KMS-11 (cell line): ENCODE data around the gene FBXO9.

Experiments
- H2AFZ ChIP-seq: fragments of 200-600 bp; sonication (generic); 2 replicates; pipeline ENCODE4 v1.6.1; 2016; ENCODE audit warnings: antibody characterized with exemption, mixed run types, low read depth
- H3K27ac ChIP-seq: fragments of 200-600 bp; sonication (generic); 2 replicates; pipeline ENCODE4 v1.6.1; 2016; ENCODE audit warnings: mild to moderate bottlenecking, mixed run types
- H3K27me3 ChIP-seq: fragments of 200-600 bp; sonication (generic); 2 replicates; pipeline ENCODE4 v1.6.1; 2017; ENCODE audit warnings: mild to moderate bottlenecking, low read depth, mixed run types, moderate library complexity; ENCODE audit not compliant: insufficient read depth
- H3K36me3 ChIP-seq: fragments of 200-600 bp; sonication (generic); 2 replicates; pipeline ENCODE4 v1.6.1; 2017; ENCODE audit warnings: mild to moderate bottlenecking, mixed run types; ENCODE audit not compliant: insufficient read depth
- H3K4me1 ChIP-seq: fragments of 200-600 bp; sonication (generic); 2 replicates; pipeline ENCODE4 v1.6.1; 2016; ENCODE audit warnings: mild to moderate bottlenecking, low read depth, mixed run types; ENCODE audit not compliant: poor library complexity, severe bottlenecking
- H3K4me2 ChIP-seq: fragments of 200-600 bp; sonication (generic); 2 replicates; pipeline ENCODE4 v1.7.0; 2016; ENCODE audit warnings: mild to moderate bottlenecking, mixed run types
- H3K4me3 ChIP-seq: fragments of 200-600 bp; sonication (generic); IDR thresholded peaks from 2 replicates; pipeline ENCODE4 v1.6.1; 2017; ENCODE audit warnings: low read depth, low read length, mixed read lengths; ENCODE audit not compliant: insufficient read depth
- H3K79me2 ChIP-seq: fragments of 200-600 bp; sonication (generic); 2 replicates; pipeline ENCODE4 v1.6.1; 2016; ENCODE audit warnings: low read depth, mixed run types; ENCODE audit not compliant: insufficient read depth
- H3K9ac ChIP-seq: fragments of 200-600 bp; sonication (generic); 2 replicates; pipeline ENCODE4 v1.6.1; 2016; ENCODE audit warnings: mild to moderate bottlenecking, mixed run types
- H4K20me1 ChIP-seq: fragments of 200-600 bp; sonication (generic); 2 replicates; pipeline ENCODE4 v1.6.1; 2016; ENCODE audit warnings: mild to moderate bottlenecking, mixed run types; ENCODE audit not compliant: insufficient read depth
- TF ChIP-seq, protein P1 (sequence below): fragments of 200-600 bp; sonication (generic); conservative IDR thresholded peaks from 2 replicates; pipeline ENCODE4 v1.6.1; 2017; ENCODE audit warnings: low read depth, mild to moderate bottlenecking, antibody characterized with exemption, low read length, moderate library complexity, mixed read lengths

Gene FBXO9

DNA sequence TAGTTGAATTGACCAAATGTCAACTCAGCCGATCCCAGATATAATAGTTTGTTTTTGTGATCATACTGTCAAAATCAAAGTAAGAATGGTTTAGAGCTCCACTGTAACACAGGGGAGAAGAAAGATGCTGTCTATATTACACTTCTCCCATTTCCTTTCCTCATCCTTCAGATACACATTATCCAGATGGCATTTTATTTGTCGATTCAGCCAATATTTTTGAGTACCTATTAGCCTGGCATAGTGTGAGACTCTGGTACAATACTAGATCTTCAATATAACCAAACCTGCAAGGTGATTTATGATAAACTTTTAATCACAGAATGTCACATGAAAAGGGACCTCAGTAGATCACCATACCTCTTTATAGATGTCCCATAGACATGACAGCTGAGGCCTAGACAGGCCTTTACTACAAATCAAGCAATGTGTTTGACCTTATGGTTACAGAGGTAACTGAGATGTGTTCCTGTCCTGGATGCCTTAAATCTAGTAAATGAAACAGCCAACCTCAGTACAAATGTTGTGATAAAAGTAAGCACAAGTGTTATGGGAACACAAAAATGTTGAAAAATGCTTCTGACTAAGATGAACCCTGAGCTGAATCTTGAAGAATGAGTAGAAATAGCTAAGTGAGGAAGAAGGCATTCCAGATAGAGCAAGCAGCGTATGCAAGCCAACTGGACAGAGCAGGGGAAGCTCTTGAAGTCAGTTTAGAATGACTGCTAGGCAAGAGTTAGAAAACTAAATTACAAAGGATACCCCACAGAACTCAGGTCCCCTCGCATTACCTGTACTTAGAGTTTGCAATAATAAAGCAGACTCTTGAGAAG lies 1.9 kb downstream of the FBXO9 start:
- no peak overlapping the region for H2AFZ ChIP-seq

GRCh38 chr6:53067849-53068361 lies 2.7 kb downstream of the FBXO9 start:
- H3K9ac ChIP-seq = no peak overlapping the region
- H3K4me2 ChIP-seq = no peak overlapping the region
- no peak overlapping the region for H2AFZ ChIP-seq
- peaks cover 31% of the 10 kb centered on the region; the same call in 1 of the 2 replicates for H3K79me2 ChIP-seq
- peaks cover 49% of the 10 kb centered on the region for H3K4me1 ChIP-seq
- H4K20me1 ChIP-seq = no peaks in the 10 kb centered on the region
- no peaks in the 10 kb centered on the region for H3K36me3 ChIP-seq
- no peak overlapping the region for H3K4me3 ChIP-seq
- H3K27ac ChIP-seq = no peak overlapping the region
- TF ChIP-seq, protein P1, sequence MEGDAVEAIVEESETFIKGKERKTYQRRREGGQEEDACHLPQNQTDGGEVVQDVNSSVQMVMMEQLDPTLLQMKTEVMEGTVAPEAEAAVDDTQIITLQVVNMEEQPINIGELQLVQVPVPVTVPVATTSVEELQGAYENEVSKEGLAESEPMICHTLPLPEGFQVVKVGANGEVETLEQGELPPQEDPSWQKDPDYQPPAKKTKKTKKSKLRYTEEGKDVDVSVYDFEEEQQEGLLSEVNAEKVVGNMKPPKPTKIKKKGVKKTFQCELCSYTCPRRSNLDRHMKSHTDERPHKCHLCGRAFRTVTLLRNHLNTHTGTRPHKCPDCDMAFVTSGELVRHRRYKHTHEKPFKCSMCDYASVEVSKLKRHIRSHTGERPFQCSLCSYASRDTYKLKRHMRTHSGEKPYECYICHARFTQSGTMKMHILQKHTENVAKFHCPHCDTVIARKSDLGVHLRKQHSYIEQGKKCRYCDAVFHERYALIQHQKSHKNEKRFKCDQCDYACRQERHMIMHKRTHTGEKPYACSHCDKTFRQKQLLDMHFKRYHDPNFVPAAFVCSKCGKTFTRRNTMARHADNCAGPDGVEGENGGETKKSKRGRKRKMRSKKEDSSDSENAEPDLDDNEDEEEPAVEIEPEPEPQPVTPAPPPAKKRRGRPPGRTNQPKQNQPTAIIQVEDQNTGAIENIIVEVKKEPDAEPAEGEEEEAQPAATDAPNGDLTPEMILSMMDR = no peak
- H3K27me3 ChIP-seq = no peaks in the 10 kb centered on the region

More for the DNA sequence above, 1.9 kb downstream of the FBXO9 start:
- H3K27me3 ChIP-seq = no peaks in the 10 kb centered on the region
- H3K4me3 ChIP-seq = no peak overlapping the region
- peaks cover 57% of the 10 kb centered on the region for H3K4me1 ChIP-seq
- H4K20me1 ChIP-seq = no peaks in the 10 kb centered on the region
- H3K9ac ChIP-seq = no peak overlapping the region
- no peaks in the 10 kb centered on the region for H3K36me3 ChIP-seq
- H3K4me2 ChIP-seq = peak overlapping the region; percentile 72
- no peak overlapping the region for H3K27ac ChIP-seq
- H3K79me2 ChIP-seq = peaks cover 31% of the 10 kb centered on the region; the same call in 1 of the 2 replicates
- TF ChIP-seq, protein P1 = no peak

GRCh38 chr6:53069427-53069826 lies 4.2 kb downstream of the FBXO9 start:
- Histone ChIP-seq H4K20me1 (no peaks in the 10 kb centered on the region), H3K27ac (no peak overlapping the region), H3K27me3 (no peaks in the 10 kb centered on the region), H3K9ac (no peak overlapping the region), H3K36me3 (peaks cover 3% of the 10 kb centered on the region; the same call in 1 of the 2 replicates), H3K4me2 (no peak overlapping the region), H3K79me2 (peaks cover 31% of the 10 kb centered on the region; the same call in 1 of the 2 replicates), H3K4me3 (no peak overlapping the region), H3K4me1 (peaks cover 40% of the 10 kb centered on the region), H2AFZ (no peak overlapping the region)
- TF ChIP-seq, protein P1 = no peak

GRCh38 chr6:53070806-53071205 lies 5.6 kb downstream of the FBXO9 start:
- H3K4me3 ChIP-seq = no peak overlapping the region
- H3K27ac ChIP-seq = no peak overlapping the region
- peaks cover 3% of the 10 kb centered on the region; the same call in 1 of the 2 replicates for H3K36me3 ChIP-seq
- H3K4me1 ChIP-seq = peaks cover 40% of the 10 kb centered on the region
- H3K79me2 ChIP-seq = peaks cover 28% of the 10 kb centered on the region; the same call in 1 of the 2 replicates
- H3K9ac ChIP-seq = no peak overlapping the region
- TF ChIP-seq, protein P1 = no peak
- H3K4me2 ChIP-seq = peak overlapping the region; percentile 10; the same call in 1 of the 2 replicates
- no peaks in the 10 kb centered on the region for H3K27me3 ChIP-seq
- no peak overlapping the region for H2AFZ ChIP-seq
- no peaks in the 10 kb centered on the region for H4K20me1 ChIP-seq
